OCI-LY1 (cell line): ENCODE results near the gene ARID3B.

Experiments used
- H2AFZ ChIP-seq: fragments of 200-600 bp; sonication (generic), shearing (Covaris generic); 2 replicates; pipeline ENCODE4 v1.6.0; 2014; ENCODE audit warnings: antibody characterized with exemption, mild to moderate bottlenecking, low read length
- H3F3A ChIP-seq: fragments of 200-600 bp; sonication (generic), shearing (Covaris generic); 2 replicates; pipeline ENCODE4 v1.6.0; 2014; ENCODE audit warnings: mild to moderate bottlenecking, antibody characterized with exemption, low read length, moderate library complexity; ENCODE audit not compliant: insufficient read depth
- H3K27ac ChIP-seq: fragments of 200-600 bp; sonication (generic); 2 replicates; pipeline ENCODE4 v1.5.1; 2014; ENCODE audit warnings: low read length, mixed run types, mild to moderate bottlenecking, low read depth; ENCODE audit not compliant: poor library complexity, severe bottlenecking
- H3K27me3 ChIP-seq: fragments of 200-600 bp; sonication (generic); 2 replicates; pipeline ENCODE4 v1.6.0; 2014; ENCODE audit warnings: antibody characterized with exemption, mild to moderate bottlenecking, low read length, moderate library complexity; ENCODE audit not compliant: insufficient read depth
- H3K36me3 ChIP-seq: fragments of 200-600 bp; sonication (generic); 2 replicates; pipeline ENCODE4 v1.6.1; 2014; ENCODE audit warnings: mild to moderate bottlenecking, antibody characterized with exemption, low read length, moderate library complexity, mixed read lengths; ENCODE audit not compliant: insufficient read depth
- H3K4me1 ChIP-seq: fragments of 200-600 bp; sonication (generic); 2 replicates; pipeline ENCODE4 v1.5.1; 2014; ENCODE audit warnings: mild to moderate bottlenecking, low read length, moderate library complexity; ENCODE audit not compliant: insufficient read depth, severe bottlenecking
- H3K4me2 ChIP-seq: fragments of 200-600 bp; sonication (generic), shearing (Covaris generic); 2 replicates; pipeline ENCODE4 v1.6.1; 2014; ENCODE audit warnings: low read length
- H3K4me3 ChIP-seq: fragments of 200-600 bp; sonication (generic); 2 replicates; pipeline ENCODE4 v1.5.1; 2014; ENCODE audit warnings: low read length, low read depth, mild to moderate bottlenecking, mixed read lengths; ENCODE audit not compliant: poor library complexity, severe bottlenecking
- H3K79me2 ChIP-seq: fragments of 200-600 bp; shearing (Covaris generic); 2 replicates; pipeline ENCODE4 v1.6.1; 2016; ENCODE audit warnings: mixed run types, low read length, mixed read lengths; ENCODE audit not compliant: insufficient read depth
- H3K9ac ChIP-seq: fragments of 200-600 bp; sonication (generic), shearing (Covaris generic); 2 replicates; pipeline ENCODE4 v1.6.1; 2014; ENCODE audit warnings: mild to moderate bottlenecking, low read length, mixed read lengths
- H3K9me2 ChIP-seq: fragments of 200-600 bp; sonication (generic), shearing (Covaris generic); 2 replicates; pipeline ENCODE4 v1.6.1; 2014; ENCODE audit warnings: low read depth, mild to moderate bottlenecking, low read length, mixed read lengths
- H3K9me3 ChIP-seq: fragments of 200-600 bp; shearing (Covaris generic); 2 replicates; pipeline ENCODE4 v1.6.1; 2014; ENCODE audit warnings: low read length, mixed read lengths
- H4K20me1 ChIP-seq: fragments of 200-600 bp; sonication (generic), shearing (Covaris generic); 2 replicates; pipeline ENCODE4 v1.6.0; 2016; ENCODE audit warnings: mild to moderate bottlenecking, low read length; ENCODE audit not compliant: insufficient read depth
- CTCF ChIP-seq: fragments of 200-600 bp; sonication (generic), shearing (Covaris generic); IDR thresholded peaks from 2 replicates; pipeline ENCODE4 v1.5.1; 2017; ENCODE audit warnings: mild to moderate bottlenecking, antibody characterized with exemption, low read length, moderate library complexity, mixed read lengths
- EZH2 ChIP-seq: fragments of 200-600 bp; sonication (generic), shearing (Covaris generic); IDR thresholded peaks from 2 replicates; pipeline ENCODE4 v1.8.0; 2017; ENCODE audit warnings: borderline replicate concordance, mixed run types, mild to moderate bottlenecking, antibody characterized with exemption, low read length, moderate library complexity, mixed read lengths

ARID3B gene

GRCh38 chr15:74584779-74585178 is 43.8 kb downstream of the ARID3B start:
- Histone ChIP-seq H3K4me2 (no peak overlapping the region), H3K36me3 (no peaks in the 10 kb centered on the region), H3K4me1 (no peaks in the 10 kb centered on the region), H2AFZ (no peak overlapping the region), H3K9me2 (no peaks in the 10 kb centered on the region), H3K79me2 (no peaks in the 10 kb centered on the region), H3K9ac (no peak overlapping the region), H3K27me3 (no peaks in the 10 kb centered on the region), H4K20me1 (no peaks in the 10 kb centered on the region), H3F3A (no peaks in the 10 kb centered on the region), H3K4me3 (no peak overlapping the region), H3K9me3 (no peaks in the 10 kb centered on the region), H3K27ac (no peak overlapping the region)
- TF ChIP-seq EZH2 (no peak), CTCF (no peak)

GRCh38 chr15:74585191-74585590 is 44.2 kb downstream of the ARID3B start:
- no peaks in the 10 kb centered on the region for H3K9me3 ChIP-seq
- H3K36me3 ChIP-seq: no peaks in the 10 kb centered on the region
- H3K4me3 ChIP-seq: no peak overlapping the region
- H3K27me3 ChIP-seq: no peaks in the 10 kb centered on the region
- H3K79me2 ChIP-seq: no peaks in the 10 kb centered on the region
- H4K20me1 ChIP-seq: no peaks in the 10 kb centered on the region
- H3K27ac ChIP-seq: no peak overlapping the region
- TF ChIP-seq EZH2: no peak
- no peak for TF ChIP-seq CTCF
- H3K9ac ChIP-seq: no peak overlapping the region
- H3K4me2 ChIP-seq: no peak overlapping the region
- H3F3A ChIP-seq: no peaks in the 10 kb centered on the region
- no peaks in the 10 kb centered on the region for H3K4me1 ChIP-seq
- no peak overlapping the region for H2AFZ ChIP-seq
- H3K9me2 ChIP-seq: no peaks in the 10 kb centered on the region

GRCh38 chr15:74585857-74586256 is 44.8 kb downstream of the ARID3B start:
- Histone ChIP-seq H3K36me3 (no peaks in the 10 kb centered on the region), H2AFZ (no peak overlapping the region), H3K27me3 (no peaks in the 10 kb centered on the region), H3K9me3 (no peaks in the 10 kb centered on the region), H3K4me3 (no peak overlapping the region), H4K20me1 (no peaks in the 10 kb centered on the region), H3K4me1 (no peaks in the 10 kb centered on the region), H3K27ac (no peak overlapping the region), H3K79me2 (no peaks in the 10 kb centered on the region), H3K9me2 (no peaks in the 10 kb centered on the region), H3K4me2 (no peak overlapping the region), H3F3A (no peaks in the 10 kb centered on the region), H3K9ac (no peak overlapping the region)
- TF ChIP-seq EZH2 (no peak), CTCF (no peak)
